Measurements from ENCODE around the gene FPR1. TPM values are rescaled to one million over a fixed set of nuclear protein-coding genes. Genes with fewer than 3 reads are reported as not detected.

FPR1 gene
- total RNA-seq, 1 donor from 2014 or later: not detected

GRCh38 chr19:51704626-51705025 lies 47.1 kb downstream of the FPR1 start:
- Histone ChIP-seq H3K27ac (ENCODE audit: low read depth, low read length) (peak overlapping the region; percentile 85), H4K20me1 (ENCODE audit: insufficient read depth, low read length) (peaks cover 49% of the 10 kb centered on the region), H2AFZ (ENCODE audit: low read depth, low read length) (no peak overlapping the region), H3K9ac (ENCODE audit: low read length) (peak overlapping the region; percentile 92), H3K36me3 (ENCODE audit: insufficient read depth, low read length) (peaks cover 19% of the 10 kb centered on the region), H3K4me2 (ENCODE audit: low read length) (peak overlapping the region; percentile 96), H3K79me2 (ENCODE audit: insufficient read depth, low read length) (peaks cover 6% of the 10 kb centered on the region), H3K27me3 (ENCODE audit: insufficient read depth, low read length) (no peaks in the 10 kb centered on the region), H3K4me1 (ENCODE audit: insufficient read depth, low read length) (peaks cover 5% of the 10 kb centered on the region), H3K9me3 (ENCODE audit: insufficient read depth, low read depth, low read length) (no peaks in the 10 kb centered on the region), H3K4me3 (ENCODE audit: insufficient read depth, low read depth, low read length) (peak overlapping the region; percentile 68)
- Mint-ChIP-seq H3K4me1 (ENCODE audit: low read depth, unreplicated experiment) (peaks cover 42% of the 10 kb centered on the region), H3K27ac (ENCODE audit: unreplicated experiment) (peak overlapping the region; percentile 77), H3K27me3 (ENCODE audit: low read depth, unreplicated experiment) (no peaks in the 10 kb centered on the region), H3K9me3 (ENCODE audit: unreplicated experiment) (peaks cover 4% of the 10 kb centered on the region), H3K36me3 (ENCODE audit: low read depth, unreplicated experiment) (peaks cover 37% of the 10 kb centered on the region), H3K4me3 (ENCODE audit: unreplicated experiment) (peak overlapping the region; percentile 79)
- DNase-seq (ENCODE audit: low read depth) (no peak), FAIRE-seq (no peak)
- TF ChIP-seq EZH2 (IDR thresholded peaks at IDR 0.05; ENCODE audit: insufficient read depth, low read length): no peak
- TF ChIP-seq CTCF (IDR thresholded peaks at IDR 0.05; ENCODE audit: insufficient read depth, low read depth, low read length): no peak

- peaks cover 19% of the 10 kb centered on the region for H3K36me3 ChIP-seq (ENCODE audit: insufficient read depth, low read length)
- peak overlapping the region; percentile 68 for H3K4me3 ChIP-seq (ENCODE audit: insufficient read depth, low read depth, low read length)
- peaks cover 13% of the 10 kb centered on the region for H3K79me2 ChIP-seq (ENCODE audit: insufficient read depth, low read length)
- peak overlapping the region; percentile 81 for H3K4me3 Mint-ChIP-seq (ENCODE audit: unreplicated experiment)
- peak overlapping the region; percentile 89 for H3K27ac Mint-ChIP-seq (ENCODE audit: unreplicated experiment)
- peaks cover 4% of the 10 kb centered on the region for H3K9me3 Mint-ChIP-seq (ENCODE audit: unreplicated experiment)
- H3K27me3 Mint-ChIP-seq (ENCODE audit: low read depth, unreplicated experiment): no peaks in the 10 kb centered on the region
- peaks cover 41% of the 10 kb centered on the region for H3K4me1 Mint-ChIP-seq (ENCODE audit: low read depth, unreplicated experiment)
- DNase-seq (ENCODE audit: low read depth): peak; percentile 83
- peak overlapping the region; percentile 96 for H3K4me2 ChIP-seq (ENCODE audit: low read length)
- H3K27ac ChIP-seq (ENCODE audit: low read depth, low read length): peak overlapping the region; percentile 85
- H3K27me3 ChIP-seq (ENCODE audit: insufficient read depth, low read length): no peaks in the 10 kb centered on the region
- H4K20me1 ChIP-seq (ENCODE audit: insufficient read depth, low read length): peaks cover 57% of the 10 kb centered on the region
- H3K9ac ChIP-seq (ENCODE audit: low read length): peak overlapping the region; percentile 92
- peaks cover 5% of the 10 kb centered on the region for H3K4me1 ChIP-seq (ENCODE audit: insufficient read depth, low read length)
- no peaks in the 10 kb centered on the region for H3K9me3 ChIP-seq (ENCODE audit: insufficient read depth, low read depth, low read length)
- no peak overlapping the region for H2AFZ ChIP-seq (ENCODE audit: low read depth, low read length)
- TF ChIP-seq CTCF (IDR thresholded peaks at IDR 0.05; ENCODE audit: insufficient read depth, low read depth, low read length): no peak
- TF ChIP-seq EZH2 (IDR thresholded peaks at IDR 0.05; ENCODE audit: insufficient read depth, low read length): no peak
- no peak for FAIRE-seq
- peaks cover 37% of the 10 kb centered on the region for H3K36me3 Mint-ChIP-seq (ENCODE audit: low read depth, unreplicated experiment)
Measured at GRCh38 chr19:51703575-51704515, 47.8 kb downstream of the FPR1 start.
